H1 (cell line): ENCODE measurements around the gene NBAS. TPM values are rescaled to one million over a fixed set of nuclear protein-coding genes. Genes with fewer than 3 reads are reported as not detected.

Experiments
- CTCF ChIA-PET: fragments of 300-600 bp; sonication (Branson Sonifier 250); formaldehyde crosslinking; loops from one replicate; lab custom pipeline; 2021; ENCODE audit not compliant: partially characterized antibody; lab: Charles Lee
- POLR2A ChIA-PET: fragments of 300-600 bp; sonication (Branson Sonifier 250); formaldehyde crosslinking; loops from one replicate; lab custom pipeline; 2021; ENCODE audit warnings: inconsistent platforms; ENCODE audit not compliant: partially characterized antibody; lab: Charles Lee
- DNase-seq, 2 experiments: peaks; one replicate each; pipeline versions ENCODE4 v3.0.0 to v3.0.0-alpha.2; 2010 to 2022; ENCODE audit warnings: low spot score in 2 of 2, low read depth in 1 of 2, mixed read lengths in 1 of 2
- FAIRE-seq: peaks from 2 replicates; lab custom pipeline; 2011; peaks lifted over from hg19 to GRCh38; lab: Jason Lieb, UNC
- H2AFZ ChIP-seq: 2 replicates; pipeline ENCODE4 v1.8.1; 2012; ENCODE audit warnings: low read length, inconsistent platforms
- H2AK5ac ChIP-seq: 2 replicates; pipeline ENCODE4 v1.6.1; 2013; ENCODE audit warnings: low read depth, low read length
- H2BK120ac ChIP-seq: replicated peaks from 2 replicates; pipeline ENCODE3; 2013; ENCODE audit warnings: low read depth, low read length, inconsistent platforms
- H2BK12ac ChIP-seq: 2 replicates; pipeline ENCODE4 v1.6.1; 2013; ENCODE audit warnings: low read depth, low read length
- H2BK15ac ChIP-seq: 2 replicates; pipeline ENCODE4 v1.6.1; 2013; ENCODE audit warnings: low read length
- H2BK20ac ChIP-seq: 2 replicates; pipeline ENCODE4 v1.6.1; 2013; ENCODE audit warnings: low read length
- H2BK5ac ChIP-seq: 2 replicates; pipeline ENCODE4 v1.6.1; 2013; ENCODE audit warnings: low read depth, low read length
- H3K14ac ChIP-seq: 2 replicates; pipeline ENCODE4 v1.6.1; 2013; ENCODE audit warnings: inconsistent platforms; ENCODE audit not compliant: insufficient read length
- H3K18ac ChIP-seq: 2 replicates; pipeline ENCODE4 v1.6.1; 2013; ENCODE audit warnings: low read length; ENCODE audit errors: extremely low read depth
- H3K23ac ChIP-seq: 2 replicates; pipeline ENCODE4 v1.6.1; 2013; ENCODE audit warnings: inconsistent platforms; ENCODE audit not compliant: insufficient read length
- H3K23me2 ChIP-seq: 2 replicates; pipeline ENCODE4 v1.6.1; 2013; ENCODE audit warnings: low read depth, low read length
- H3K27ac ChIP-seq: 2 replicates; pipeline ENCODE4 v1.6.1; 2011; ENCODE audit warnings: low read depth, low read length, inconsistent platforms
- H3K27me3 ChIP-seq, 4 experiments: replicated peaks in 1 of 4; 1 replicate in 1 of 4; 2 replicates in 3 of 4; pipeline versions ENCODE4 v1.6.1 to v1.8.1; 2011 to 2013; ENCODE audit warnings: low read length in 3 of 4, mild to moderate bottlenecking in 3 of 4, inconsistent platforms in 2 of 4, mixed read lengths in 2 of 4, moderate library complexity in 1 of 4; ENCODE audit not compliant: control insufficient read depth in 3 of 4, insufficient read depth in 3 of 4; ENCODE audit errors: extremely low read depth in 1 of 4
- H3K36me3 ChIP-seq, 4 experiments: 2 replicates each; pipeline versions ENCODE4 v1.6.1 to v1.8.1; 2011 to 2013; ENCODE audit warnings: mild to moderate bottlenecking in 4 of 4, low read length in 3 of 4, moderate library complexity in 2 of 4, control low read depth in 1 of 4, inconsistent platforms in 1 of 4; ENCODE audit not compliant: insufficient read depth in 4 of 4, control insufficient read depth in 2 of 4
- H3K4ac ChIP-seq: replicated peaks from 2 replicates; pipeline ENCODE3; 2013; ENCODE audit warnings: low read length, low read depth, mixed read lengths, inconsistent platforms; ENCODE audit not compliant: insufficient read length
- H3K4me1 ChIP-seq, 4 experiments: replicated peaks in 1 of 4; 1 replicate in 1 of 4; 2 replicates in 3 of 4; pipeline versions ENCODE4 v1.6.1 to v1.8.1; 2011 to 2013; ENCODE audit warnings: low read length in 3 of 4, inconsistent platforms in 2 of 4, mixed read lengths in 1 of 4; ENCODE audit not compliant: insufficient read depth in 4 of 4, control insufficient read depth in 3 of 4
- H3K4me2 ChIP-seq, 2 experiments: 2 replicates each; pipeline versions ENCODE4 v1.6.1 to v1.8.1; 2011 to 2013; ENCODE audit warnings: low read depth in 2 of 2, low read length in 2 of 2, control low read depth in 1 of 2, inconsistent platforms in 1 of 2, mild to moderate bottlenecking in 1 of 2; ENCODE audit not compliant: insufficient read depth in 1 of 2
- H3K4me3 ChIP-seq, 4 experiments: fragments of 200-600, 300-600 bp in 1 of 4; sonication (generic), shearing (Covaris generic), sonication (Bioruptor Twin) in 1 of 4; 2 replicates each; pipeline versions ENCODE4 v1.5.1 to v1.8.1; 2011 to 2016; ENCODE audit warnings: low read length in 4 of 4, low read depth in 3 of 4, control low read depth in 2 of 4, inconsistent platforms in 2 of 4, mild to moderate bottlenecking in 2 of 4, mixed read lengths in 1 of 4, moderate library complexity in 1 of 4; ENCODE audit not compliant: insufficient read depth in 2 of 4; ENCODE audit errors: extremely low read depth in 1 of 4
- H3K56ac ChIP-seq: replicated peaks from 2 replicates; pipeline ENCODE3; 2013; ENCODE audit warnings: low read depth, mild to moderate bottlenecking, mixed read lengths, low read length, inconsistent platforms; ENCODE audit not compliant: insufficient read length
- H3K79me1 ChIP-seq: 2 replicates; pipeline ENCODE4 v1.6.1; 2013; ENCODE audit warnings: low read depth, low read length, control low read depth
- H3K79me2 ChIP-seq, 2 experiments: 2 replicates each; pipeline versions ENCODE4 v1.6.1 to v1.8.1; 2012 to 2013; ENCODE audit warnings: low read length in 2 of 2, mild to moderate bottlenecking in 2 of 2, inconsistent platforms in 1 of 2; ENCODE audit not compliant: insufficient read depth in 2 of 2, control insufficient read depth in 1 of 2
- H3K9ac ChIP-seq, 4 experiments: replicated peaks in 1 of 4; 1 replicate in 1 of 4; 2 replicates in 3 of 4; pipeline versions ENCODE4 v1.6.1 to v1.8.1; 2011 to 2013; ENCODE audit warnings: low read depth in 3 of 4, low read length in 3 of 4, control low read depth in 2 of 4, mild to moderate bottlenecking in 2 of 4, moderate library complexity in 2 of 4, inconsistent platforms in 1 of 4; ENCODE audit errors: extremely low read depth in 1 of 4
- H3K9me3 ChIP-seq, 2 experiments: 2 replicates each; pipeline versions ENCODE4 v1.6.1 to v1.8.1; 2012 to 2013; ENCODE audit warnings: mild to moderate bottlenecking in 2 of 2, moderate library complexity in 2 of 2, control low read depth in 1 of 2, inconsistent platforms in 1 of 2, low read depth in 1 of 2, low read length in 1 of 2, mixed read lengths in 1 of 2; ENCODE audit not compliant: insufficient read depth in 2 of 2
- H4K20me1 ChIP-seq, 2 experiments: replicated peaks in 1 of 2; 2 replicates each; pipeline versions ENCODE3 to v1.8.1; 2011 to 2013; ENCODE audit warnings: inconsistent platforms in 2 of 2, low read length in 2 of 2, mild to moderate bottlenecking in 1 of 2; ENCODE audit not compliant: insufficient read depth in 2 of 2, control insufficient read depth in 1 of 2
- H4K5ac ChIP-seq: 2 replicates; pipeline ENCODE4 v1.6.1; 2013; ENCODE audit warnings: low read length, low read depth, mixed read lengths, inconsistent platforms; ENCODE audit not compliant: insufficient read length
- H4K8ac ChIP-seq: 2 replicates; pipeline ENCODE4 v1.8.0; 2013; ENCODE audit warnings: mild to moderate bottlenecking, moderate library complexity, low read length, inconsistent platforms; ENCODE audit not compliant: insufficient read depth; ENCODE audit errors: extremely low read depth
- H4K91ac ChIP-seq: replicated peaks from 2 replicates; pipeline ENCODE3; 2013; ENCODE audit warnings: low read length, mixed read lengths, inconsistent platforms; ENCODE audit not compliant: insufficient read length
- BCL11A ChIP-seq, 2 experiments: IDR thresholded peaks; one replicate each; pipeline ENCODE4 v1.6.1; 2011; ENCODE audit warnings: low read depth in 2 of 2, low read length in 2 of 2, mild to moderate bottlenecking in 2 of 2
- SIRT6 ChIP-seq: IDR thresholded peaks from one replicate; pipeline ENCODE4 v1.7.1; 2012; ENCODE audit warnings: low read length, inconsistent platforms
- WGBS, 2 experiments: shearing (Covaris generic) in 1 of 2; methylation state at CpG; one replicate each; pipeline versions ENCODE4 v1.1.6 to v1.1.7; 2013 to 2015; ENCODE audit warnings: low lambda C conversion rate in 2 of 2, mixed read lengths in 2 of 2, inconsistent platforms in 1 of 2, low coverage in 1 of 2, missing lambda C conversion rate in 1 of 2; ENCODE audit not compliant: insufficient replicate concordance in 2 of 2, insufficient coverage in 1 of 2, insufficient read length in 1 of 2; ENCODE audit errors: extremely low coverage in 1 of 2, missing lambda C conversion rate in 1 of 2; 5-methylcytosine and 5-hydroxymethylcytosine counted together
- polyA plus RNA-seq, 7 experiments: library from polyadenylated mRNA; depleted of rRNA in 3 of 7; stranded (reverse) in 5 of 7; unstranded in 2 of 7; fragments of >200 nt in 5 of 7; fragments of 200-250 nt in 2 of 7; gene quantifications; 1 replicate in 5 of 7; 2 replicates in 1 of 7; 4 replicates in 1 of 7; pipeline versions ENCODE4 v1.2.1 to v1.2.3, GENCODE V29; 2011 to 2013; ENCODE audit warnings: missing spikeins in 2 of 7, mixed read lengths in 2 of 7
- total RNA-seq: library from RNA; stranded (reverse); fragmentation: NEBNext Ultra II Directional; extraction: Animal tissue kit (Norgen Biotek cat#: 25700); gene quantifications from 2 replicates; pipeline ENCODE4 v1.2.1, GENCODE V29; 2021

The NBAS gene
- total and polyA plus RNA-seq, 2 of the 8 experiments (the other 6 are each of a cell fraction or from before 2014, with no cell fraction given): 19.6 to 34.8 TPM

GRCh38 chr2:15348045-15348444 is 213.1 kb downstream of the NBAS start:
- Histone ChIP-seq H2BK120ac (no peak overlapping the region), H4K91ac (no peak overlapping the region), H2BK20ac (no peak overlapping the region), H3K27ac (no peak overlapping the region), H2BK15ac (no peak overlapping the region), H3K4me1 (no peaks in the 10 kb centered on the region), H2BK5ac (no peak overlapping the region), H2BK12ac (no peak overlapping the region), H3K18ac (no peak overlapping the region), H3K79me2 (no peaks in the 10 kb centered on the region), H4K8ac (no peak overlapping the region), H3K4me3 (no peak overlapping the region), H3K23me2 (no peaks in the 10 kb centered on the region; the same call in 1 of the 2 replicates), H3K9me3 (no peaks in the 10 kb centered on the region), H3K56ac (no peak overlapping the region), H4K20me1 (no peaks in the 10 kb centered on the region), H2AK5ac (no peak overlapping the region), H3K27me3 (no peaks in the 10 kb centered on the region), H2AFZ (no peak overlapping the region), H3K23ac (no peak overlapping the region), H3K4me2 (no peak overlapping the region), H3K4ac (no peak overlapping the region), H4K5ac (no peak overlapping the region), H3K79me1 (no peaks in the 10 kb centered on the region), H3K36me3 (no peaks in the 10 kb centered on the region; a peak in 1 of 8 replicates), H3K14ac (no peak overlapping the region), H3K9ac (no peak overlapping the region)
- FAIRE-seq: no peak
- 93% methylated on average over 4 of the region's 4 CpGs; no CpG with 5 or more reads in 1 of the 2 experiments for WGBS, 2 experiments
- CTCF ChIA-PET: interaction anchor here (0.8 to 1.4 kb wide), 3 partner anchors 12 to 186 kb away, joined by 3 to 4 read pairs (median 3); no protein-coding TSS in a partner anchor
- POLR2A ChIA-PET: no interaction called here
- no peak for DNase-seq
- TF ChIP-seq SIRT6: no peak
- no peak for TF ChIP-seq BCL11A (IDR thresholded peaks at IDR 0.05; ENCODE audit: low read depth in 2 of 2, low read length in 2 of 2)
